ENCODE results near the gene TUNAR. TPM values are rescaled to one million over a fixed set of nuclear protein-coding genes. Genes with fewer than 3 reads are reported as not detected.

The TUNAR gene
- total and polyA plus RNA-seq, 2 of the 4 experiments (the other 2 are of a cell fraction): not detected

- Histone ChIP-seq H2BK120ac (ENCODE audit: low read depth, low read length) (no peak overlapping the region), H3K18ac (ENCODE audit: low read depth, low read length) (no peak overlapping the region), H3K79me1 (ENCODE audit: low read depth in 1 of 2, low read length in 2 of 2) (no peaks in the 10 kb centered on the region), H4K20me1 (ENCODE audit: insufficient read depth, low read length) (no peaks in the 10 kb centered on the region), H4K8ac (ENCODE audit: low read depth in 2 of 2, low read length in 2 of 2) (no peak overlapping the region), H2BK15ac (ENCODE audit: low read depth, low read length) (no peak overlapping the region), H3K56ac (ENCODE audit: extremely low read depth, insufficient read depth, low read length) (no peak overlapping the region), H2BK5ac (ENCODE audit: low read depth, low read length, poor library complexity, severe bottlenecking) (no peak overlapping the region), H2AK5ac (ENCODE audit: low read depth, low read length) (no peak overlapping the region), H3K23ac (ENCODE audit: low read depth, low read length) (no peak overlapping the region), H3K9ac (ENCODE audit: low read depth, low read length) (no peak overlapping the region), H3K14ac (replicated peaks; ENCODE audit: low read depth, low read length) (no peak overlapping the region), H3K4me3 (ENCODE audit: insufficient read depth, low read depth, low read length) (no peak overlapping the region), H3K27me3 (ENCODE audit: control insufficient read depth, insufficient read depth, low read length) (no peaks in the 10 kb centered on the region), H2BK20ac (ENCODE audit: low read depth, low read length) (no peak overlapping the region), H3K4me1 (ENCODE audit: control insufficient read depth, insufficient read depth, low read length) (no peaks in the 10 kb centered on the region), H3K4me2 (ENCODE audit: low read depth, low read length) (no peak overlapping the region), H3K9me3 (ENCODE audit: control insufficient read depth, insufficient read depth, low read length) (no peaks in the 10 kb centered on the region), H3K27ac (ENCODE audit: insufficient read depth, low read length) (no peak overlapping the region), H3K4ac (ENCODE audit: low read depth, low read length) (no peak overlapping the region), H3K9me1 (ENCODE audit: insufficient read depth, low read length) (no peaks in the 10 kb centered on the region), H4K91ac (ENCODE audit: insufficient read depth, low read depth, low read length) (no peak overlapping the region), H4K5ac (ENCODE audit: low read depth, low read length) (no peak overlapping the region), H2AK9ac (replicated peaks; ENCODE audit: low read depth, low read length, poor library complexity) (no peak overlapping the region), H3K36me3 (ENCODE audit: control insufficient read depth, insufficient read depth, low read length) (no peaks in the 10 kb centered on the region), H2AFZ (replicated peaks; ENCODE audit: low read length, poor library complexity) (no peak overlapping the region)
- no CpG with 5 or more reads among the region's 1 CpG for WGBS, 2 experiments (ENCODE audit: extremely low coverage in 2 of 2, insufficient read length in 1 of 2)
- no peak for TF ChIP-seq RFX5 (IDR thresholded peaks at IDR 0.05; ENCODE audit: low read depth, low read length)
- no peak for TF ChIP-seq USF2 (IDR thresholded peaks at IDR 0.05; ENCODE audit: low read depth, low read length)
- BruUV-seq (replicated peaks): no TSS peak
- intact Hi-C loops (cut with micrococcal nuclease): no loop called here
- ATAC-seq (ENCODE audit: low read depth) (no peak), DNase-seq (no peak)
- in situ Hi-C loops (cut with MboI; ENCODE audit: low sequenced_read_pairs): no loop called here
- dilution Hi-C loops (cut with HindIII; ENCODE audit: low sequenced_read_pairs, unreplicated experiment): no loop called here
- POLR2A ChIA-PET (ENCODE audit: unreplicated experiment): no interaction called here
- CTCF ChIA-PET: no interaction called here
These were observed 35.0 kb upstream of the TUNAR start for GRCh38 chr14:95841668-95842067.
